AG10803 (cell line): ENCODE data around the gene CYTH4.

ENCODE experiments used
- DNase-seq: peaks from one replicate; pipeline ENCODE4 v3.0.0; 2010; ENCODE audit warnings: low read depth
- H3K4me3 ChIP-seq: 2 replicates; pipeline ENCODE4 v1.5.1; 2011; ENCODE audit warnings: mild to moderate bottlenecking, low read length, control low read depth
- CTCF ChIP-seq: conservative IDR thresholded peaks from 2 replicates; pipeline ENCODE4 v1.5.1; 2011; ENCODE audit warnings: mild to moderate bottlenecking, low read length, control low read depth, inconsistent platforms

The CYTH4 gene

GRCh38 chr22:37267135-37267587 lies 15.1 kb upstream of the CYTH4 start:
- H3K4me3 ChIP-seq, result peak overlapping the region; percentile 57
- peak; percentile 65 for TF ChIP-seq CTCF
- DNase-seq, result no peak

GRCh38 chr22:37267661-37268413 lies 14.5 kb upstream of the CYTH4 start:
- TF ChIP-seq CTCF, result no peak
- H3K4me3 ChIP-seq, result no peak overlapping the region
- DNase-seq, result no peak

GRCh38 chr22:37269936-37270678 lies 12.2 kb upstream of the CYTH4 start:
- no peak for DNase-seq
- TF ChIP-seq CTCF, result no peak
- no peak overlapping the region for H3K4me3 ChIP-seq

GRCh38 chr22:37270928-37271650 lies 11.2 kb upstream of the CYTH4 start:
- peak; percentile 28 for DNase-seq
- no peak for TF ChIP-seq CTCF
- no peak overlapping the region for H3K4me3 ChIP-seq

- H3K4me3 ChIP-seq, result no peak overlapping the region
- DNase-seq, result peak; percentile 59
- no peak for TF ChIP-seq CTCF
Measured at GRCh38 chr22:37273126-37273845, 9.0 kb upstream of the CYTH4 start.

GRCh38 chr22:37273846-37274225 lies 8.5 kb upstream of the CYTH4 start:
- DNase-seq, result no peak
- no peak for TF ChIP-seq CTCF

More at GRCh38 chr22:37273846-37274225, 8.5 kb upstream of the CYTH4 start:
- no peak overlapping the region for H3K4me3 ChIP-seq
